Nucleus accumbens (tissue), 56 donors: ENCODE data around the gene DMBX1.

Experiments
- DNase-seq, 56 donors: peaks; one replicate each; lab custom pipeline; 2025; lab: John Stamatoyannopoulos, UW

The DMBX1 gene

DNA sequence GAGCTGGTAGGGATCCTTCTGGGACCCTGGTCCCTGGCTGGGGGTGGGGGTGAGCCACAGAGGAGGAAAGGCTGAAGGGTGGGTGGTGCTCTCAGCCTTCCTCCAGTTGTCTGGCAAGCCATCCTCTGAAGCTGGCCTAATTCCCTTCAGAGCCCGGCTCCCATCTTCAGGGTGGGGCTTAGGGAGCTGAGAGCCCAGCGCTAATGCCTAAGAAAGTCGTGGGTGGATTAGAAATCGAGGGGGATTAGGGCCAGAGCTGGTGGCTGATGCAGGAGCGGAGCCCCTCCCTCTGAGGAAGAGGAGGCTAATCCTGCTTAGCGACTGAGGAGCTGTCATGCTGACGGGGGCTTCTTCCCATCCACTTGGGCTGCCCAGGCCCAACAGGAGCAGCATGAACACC is 30.8 kb upstream of the DMBX1 start:
- DNase-seq: no peak

DNA sequence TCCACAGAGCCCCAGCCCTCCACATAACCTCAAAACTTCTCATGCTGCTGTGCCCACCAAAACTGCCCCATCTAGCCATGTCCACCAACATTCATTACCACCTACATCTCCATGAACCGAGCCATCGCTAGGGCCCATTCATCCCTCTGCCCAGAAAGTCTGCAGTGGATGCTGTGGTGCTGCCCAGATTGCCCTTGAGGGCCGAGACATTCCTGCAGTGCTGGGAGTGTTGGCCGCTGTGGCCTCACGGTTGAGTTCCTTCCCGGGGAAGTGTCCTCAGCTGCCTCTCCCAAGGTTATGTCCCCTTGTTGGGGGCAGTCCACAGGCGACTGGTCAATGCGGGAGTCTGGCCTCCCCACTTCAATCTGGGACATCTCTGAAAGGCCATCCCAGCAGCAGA is 30.3 kb upstream of the DMBX1 start:
- DNase-seq: no peak

DNA sequence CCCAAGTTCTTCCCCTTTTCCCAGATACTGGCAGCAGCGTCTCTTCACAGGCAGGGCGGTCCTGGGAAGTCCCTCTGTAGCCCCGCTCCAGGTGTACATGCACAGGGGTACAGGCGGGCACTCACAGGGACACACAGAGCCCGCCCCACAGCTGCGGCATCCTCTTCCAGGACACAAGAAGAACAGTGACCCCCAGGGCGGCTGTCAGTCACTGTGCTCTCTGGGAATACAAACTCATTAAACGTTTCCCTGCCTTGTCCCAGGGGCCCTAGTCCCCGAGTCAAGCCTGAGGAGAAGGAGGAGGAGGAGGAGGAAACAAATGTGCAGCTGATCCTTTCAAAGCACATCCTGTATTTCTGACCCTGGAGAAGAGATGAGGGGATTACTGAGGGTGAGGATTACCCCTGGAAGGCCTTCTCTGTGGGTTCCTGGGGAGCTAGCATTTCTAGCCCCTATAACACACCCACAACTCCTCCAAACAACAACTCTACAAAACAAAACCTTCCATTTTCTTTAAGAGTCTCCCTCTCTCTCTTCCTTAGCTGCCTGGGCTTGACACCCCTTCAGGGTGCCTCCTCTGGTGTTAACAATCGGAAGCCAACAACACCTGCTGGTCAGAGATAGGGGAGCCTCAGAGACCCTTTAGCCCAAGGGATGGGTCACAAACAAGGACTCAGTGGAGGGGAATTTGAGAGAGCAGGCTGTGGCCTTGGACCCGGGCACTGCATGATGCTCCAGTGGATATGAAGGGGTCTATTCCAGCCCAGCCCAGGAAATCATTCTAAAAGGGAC is 28.4 kb upstream of the DMBX1 start:
- no peak for DNase-seq

DNA sequence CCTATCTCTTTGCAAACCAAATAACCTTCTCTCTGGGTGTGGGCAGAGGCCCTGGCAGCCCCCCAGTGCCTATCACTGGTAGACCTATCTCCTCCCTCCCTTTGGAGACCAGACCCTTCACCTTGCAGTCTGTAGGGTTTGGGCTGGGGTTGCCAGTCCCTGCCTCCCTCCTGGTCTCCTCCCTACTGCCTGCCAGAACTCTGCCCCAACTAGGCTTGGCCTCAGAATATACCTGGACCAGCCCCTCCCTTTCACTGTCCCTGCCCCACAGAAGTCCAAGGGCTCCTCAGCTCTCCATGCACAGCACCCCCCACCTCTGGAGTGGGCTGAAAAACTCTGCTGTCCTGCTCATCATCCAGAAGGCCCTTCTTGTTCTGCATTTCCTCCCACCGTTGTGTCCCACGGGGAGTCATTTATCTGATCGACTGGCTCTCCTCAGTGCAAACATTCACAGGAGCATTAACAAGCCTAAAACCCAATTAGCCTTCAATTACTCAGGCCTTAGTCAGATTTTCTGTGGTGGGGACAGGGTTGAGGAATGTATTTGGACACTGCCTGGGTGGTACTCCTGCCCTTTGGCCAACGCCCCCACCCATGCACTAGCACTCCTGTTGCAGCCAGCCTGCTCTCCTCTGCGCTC is 27.7 kb upstream of the DMBX1 start:
- DNase-seq: no peak

DNA sequence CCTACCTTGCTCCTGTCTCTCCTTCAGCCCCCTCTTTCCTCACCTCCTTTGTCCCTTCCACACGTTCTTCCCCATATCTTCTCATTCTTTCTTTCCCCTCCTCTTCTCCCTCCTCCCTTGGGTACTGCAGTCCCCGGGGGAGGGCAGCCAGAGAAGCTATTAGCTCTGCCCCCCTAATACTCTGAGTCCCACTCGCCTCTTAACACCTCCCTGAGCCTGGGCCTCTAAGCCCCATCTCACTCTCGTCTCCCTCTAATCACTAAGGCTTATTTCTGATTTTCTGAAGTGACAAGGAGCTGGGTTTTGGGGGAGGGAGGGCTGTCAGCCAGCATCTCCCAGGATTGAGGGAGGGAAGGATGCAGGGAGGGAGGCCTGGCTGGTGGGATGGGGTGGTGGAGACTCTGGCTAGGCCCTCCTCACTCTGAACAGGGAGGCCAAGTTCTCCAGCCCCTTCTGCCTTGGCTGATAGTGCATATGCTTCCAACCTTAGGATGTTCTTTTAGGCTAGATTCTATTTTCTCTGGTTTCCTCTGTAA is 25.6 kb upstream of the DMBX1 start:
- no peak for DNase-seq

DNA sequence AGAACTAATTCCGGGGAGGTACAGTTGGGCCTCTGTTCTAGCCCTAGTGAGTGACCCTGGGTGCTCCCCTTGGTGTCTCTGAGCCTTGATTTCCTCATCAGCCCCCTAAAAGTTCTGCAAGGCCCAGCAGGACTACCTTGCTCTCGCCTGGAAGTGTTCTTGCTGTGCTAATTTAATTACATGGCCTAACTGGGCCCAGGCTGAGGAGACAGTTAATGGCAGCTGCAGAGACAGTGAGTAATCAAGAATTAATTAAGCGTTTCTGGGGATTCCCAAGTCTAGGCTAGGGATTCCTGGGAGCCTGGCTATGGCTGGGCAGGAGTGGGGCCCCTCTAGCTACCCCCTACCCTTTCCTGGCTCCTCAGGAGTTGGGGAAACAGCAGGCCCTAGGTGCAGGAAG is 24.7 kb upstream of the DMBX1 start:
- no peak for DNase-seq

DNA sequence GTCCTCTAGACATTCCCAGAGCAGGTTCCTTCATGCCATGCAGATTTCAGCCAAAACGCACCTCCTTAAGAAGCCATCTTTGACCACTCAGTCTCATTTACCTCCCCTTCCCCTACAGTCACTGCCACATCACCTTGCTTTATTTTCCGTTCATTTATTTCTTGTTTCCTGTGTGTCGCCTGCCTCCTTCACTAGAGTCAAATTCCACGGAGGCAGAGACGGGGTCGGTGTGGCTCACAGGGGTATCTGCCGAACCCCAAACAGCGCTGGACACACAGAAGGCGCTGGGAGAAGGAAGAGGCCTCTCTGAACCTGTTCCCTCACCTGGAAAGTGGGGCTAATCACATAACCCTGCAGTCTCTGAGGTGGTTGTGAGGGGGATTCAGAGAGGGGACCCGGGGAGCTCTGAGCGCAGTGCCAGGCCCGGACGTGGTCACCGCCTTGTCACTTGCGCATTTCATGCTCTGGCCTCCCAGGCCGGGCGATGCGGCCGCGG is 23.6 kb upstream of the DMBX1 start:
- peak in 1 of 56 donors; percentile 24 for DNase-seq

DNA sequence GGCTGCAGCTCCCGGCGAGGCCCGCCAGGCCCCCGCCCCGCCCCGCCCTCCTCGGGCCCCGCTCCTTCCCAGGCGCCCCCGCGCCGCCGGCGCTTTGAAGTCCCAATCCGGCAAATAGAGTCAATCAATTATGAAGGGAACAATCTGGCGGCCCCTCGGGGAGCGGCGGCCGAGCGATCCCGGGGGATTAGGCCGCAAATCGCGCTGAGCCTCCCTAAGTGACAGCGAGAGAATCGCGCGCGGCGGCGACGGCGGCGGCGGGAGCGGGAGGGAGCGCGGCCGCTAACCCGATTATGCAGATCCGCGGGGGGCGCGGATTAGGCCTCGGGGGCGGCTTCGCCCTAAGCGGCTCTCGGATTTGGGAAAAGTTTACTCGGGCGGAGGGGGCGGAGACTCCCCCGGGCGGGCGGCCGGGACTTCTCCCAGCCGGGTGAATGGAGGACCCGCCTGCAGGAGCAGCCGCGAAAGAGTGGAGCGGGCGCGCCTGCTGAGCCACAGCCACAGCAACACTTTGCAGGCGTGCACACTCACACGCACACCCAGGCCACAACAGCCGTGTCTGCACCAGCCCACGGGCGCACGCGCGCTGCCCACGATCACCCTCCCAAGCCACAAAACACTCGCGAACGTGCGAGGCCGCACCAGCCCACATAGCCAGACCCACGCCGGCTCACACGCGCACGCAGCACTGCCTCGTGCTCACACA is 23.0 kb upstream of the DMBX1 start:
- DNase-seq: peak in 29 of 56 donors; percentile 4 to 84 (median 39)

DNA sequence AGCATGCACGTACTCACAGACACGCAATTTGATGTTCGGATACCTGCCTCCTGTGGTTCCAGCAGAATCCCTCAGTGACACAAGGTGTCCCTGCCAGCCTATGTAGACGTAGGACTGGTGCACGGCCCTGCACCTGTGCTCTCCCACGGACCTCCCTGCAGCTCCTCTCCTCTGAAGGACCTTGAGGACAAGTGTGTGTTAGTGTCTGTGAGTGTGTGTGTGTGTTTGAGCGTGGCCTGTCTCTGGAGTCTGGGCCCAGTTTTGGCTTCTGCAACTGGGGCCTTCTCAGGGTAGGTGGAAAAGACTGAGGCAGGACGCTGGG is 22.5 kb upstream of the DMBX1 start:
- DNase-seq: no peak

DNA sequence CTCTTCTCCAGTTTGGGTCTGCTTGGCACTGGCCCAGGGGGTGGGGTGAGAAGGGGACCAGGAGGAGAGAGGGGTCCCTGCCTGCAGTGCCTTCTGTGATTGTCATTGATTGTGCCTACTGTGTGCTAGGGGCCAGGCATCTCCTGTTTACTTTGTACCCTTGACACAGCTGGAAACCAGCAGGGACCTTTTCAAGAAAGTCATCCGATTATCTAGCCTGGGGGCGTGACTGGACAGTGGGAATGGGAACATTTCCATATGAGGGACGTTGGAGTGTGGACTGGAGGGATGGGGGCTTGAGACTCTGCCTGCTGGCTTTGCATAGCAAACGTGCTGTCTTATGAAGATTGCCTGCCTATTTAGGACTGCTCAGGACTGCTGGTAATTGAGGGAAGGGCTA is 19.8 kb upstream of the DMBX1 start:
- DNase-seq: no peak

DNA sequence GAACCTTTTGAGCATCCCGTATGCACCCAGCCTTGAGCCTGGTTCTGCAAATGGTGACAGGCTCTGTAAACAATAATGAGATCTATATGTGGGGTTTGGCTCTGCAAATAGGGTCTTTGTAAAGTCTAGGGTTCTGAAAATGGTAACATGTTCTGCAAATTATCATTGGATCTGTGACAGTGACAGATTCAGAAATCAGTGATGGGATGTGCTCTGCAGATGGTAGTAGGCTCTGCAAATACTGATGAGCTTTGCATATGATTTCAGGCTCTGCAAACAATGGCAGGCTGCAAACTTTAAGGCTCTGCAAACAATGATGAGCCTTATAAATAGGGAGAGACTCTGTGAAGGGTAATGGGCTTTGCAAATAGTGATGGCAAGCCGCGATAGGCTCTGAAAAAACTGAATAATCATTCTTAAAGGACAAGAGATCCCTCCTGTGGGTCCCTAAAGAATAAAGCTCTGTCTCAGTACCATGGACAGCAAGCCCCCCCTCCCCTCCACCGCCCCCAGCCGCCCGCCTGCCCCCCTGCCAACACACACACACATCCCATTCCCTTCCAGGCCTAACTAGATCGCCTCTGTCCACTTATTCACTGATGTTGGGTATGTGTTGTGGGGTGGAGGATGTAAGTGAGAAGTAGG is 17.7 kb upstream of the DMBX1 start:
- DNase-seq: no peak

DNA sequence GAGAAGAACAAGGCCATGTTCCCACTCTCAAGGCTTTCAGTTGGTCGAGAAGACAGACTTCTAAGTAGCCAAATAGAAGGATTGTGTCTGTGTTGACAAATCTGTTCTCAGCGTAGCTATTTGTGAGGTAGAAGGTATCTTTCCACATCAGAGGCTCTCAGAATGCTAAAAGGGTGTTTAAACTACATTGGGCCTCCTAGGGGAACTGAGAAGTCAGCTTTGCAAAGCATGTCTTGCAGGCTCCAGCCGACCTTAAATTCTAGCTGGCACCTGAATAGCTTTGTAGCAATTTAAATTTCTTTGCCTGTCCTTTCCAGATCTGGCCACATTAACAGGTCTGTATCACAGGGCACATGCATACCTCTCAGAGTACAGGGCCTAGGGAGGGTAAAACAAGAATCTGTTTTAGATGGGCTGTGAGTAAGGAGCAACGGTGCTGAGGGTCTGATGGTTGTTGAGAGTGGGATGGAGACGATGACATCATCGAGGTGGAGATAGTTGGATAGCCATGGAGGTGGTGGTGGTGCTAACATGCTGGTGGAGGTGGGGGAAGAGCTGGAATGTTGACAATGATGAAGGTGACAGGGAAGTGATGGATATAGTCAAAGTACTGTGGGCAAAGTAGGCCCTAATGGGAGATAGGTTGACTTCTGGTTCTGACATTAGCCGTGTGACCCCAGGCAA is 17.0 kb upstream of the DMBX1 start:
- no peak for DNase-seq

DNA sequence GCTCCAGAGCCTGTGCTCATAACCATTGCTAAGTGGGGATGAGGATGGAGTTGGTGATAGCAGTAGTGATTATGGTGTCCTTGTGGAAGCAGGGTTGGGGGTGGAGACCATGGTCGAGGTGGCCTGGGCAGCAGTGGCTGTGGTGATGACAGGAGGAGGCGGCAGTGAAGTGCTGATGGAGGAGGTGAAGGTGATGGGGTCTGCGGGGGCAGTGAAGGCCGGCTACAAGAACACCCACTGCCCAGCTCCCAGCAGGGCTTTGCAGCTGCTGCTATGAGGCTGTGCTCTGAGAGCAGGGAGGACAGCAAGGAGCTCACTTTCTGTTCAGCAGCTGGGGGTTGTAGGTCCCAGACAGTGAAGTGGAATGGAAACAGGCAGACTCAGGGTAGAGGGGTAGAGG is 15.6 kb upstream of the DMBX1 start:
- no peak for DNase-seq

DNA sequence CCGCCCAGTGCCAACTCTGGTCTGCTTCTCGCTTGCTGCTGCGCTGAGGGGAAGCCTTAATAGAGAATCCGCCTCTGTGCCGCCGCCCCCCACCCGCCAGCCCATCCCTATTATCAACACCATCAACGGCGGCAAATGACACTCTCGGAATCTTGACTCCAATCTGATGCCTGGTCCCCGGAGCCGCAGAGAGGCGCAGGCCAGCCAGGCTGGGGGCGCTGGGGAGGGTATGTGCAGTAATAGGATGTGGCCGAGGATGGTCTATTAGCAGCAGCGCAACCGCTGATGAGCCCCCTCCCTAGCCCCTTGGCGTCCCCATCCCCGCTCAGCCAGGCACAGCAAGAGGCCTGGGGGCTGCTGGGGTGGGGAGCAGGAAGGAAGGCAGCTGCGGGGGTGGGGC is 15.1 kb upstream of the DMBX1 start:
- DNase-seq: no peak

DNA sequence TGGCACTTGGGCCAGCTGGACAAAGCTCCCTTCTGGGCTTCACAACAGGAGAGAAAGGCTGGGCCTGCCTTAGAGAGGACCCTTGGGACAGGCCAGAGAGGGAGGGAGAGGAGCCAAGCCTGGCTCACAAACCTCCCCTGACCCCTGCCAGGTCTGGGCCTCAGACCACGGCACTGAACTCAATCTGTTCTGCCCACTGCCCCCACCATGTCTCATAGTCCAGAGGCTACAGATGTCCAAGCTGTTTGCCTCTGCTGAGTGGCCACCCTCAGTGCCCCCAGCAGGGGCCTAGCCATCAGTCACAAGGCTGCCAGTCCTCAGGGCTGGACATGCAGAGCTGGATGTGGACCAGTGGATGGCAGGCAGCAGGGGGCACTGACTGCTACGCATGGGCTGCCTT is 13.0 kb upstream of the DMBX1 start:
- no peak for DNase-seq

DNA sequence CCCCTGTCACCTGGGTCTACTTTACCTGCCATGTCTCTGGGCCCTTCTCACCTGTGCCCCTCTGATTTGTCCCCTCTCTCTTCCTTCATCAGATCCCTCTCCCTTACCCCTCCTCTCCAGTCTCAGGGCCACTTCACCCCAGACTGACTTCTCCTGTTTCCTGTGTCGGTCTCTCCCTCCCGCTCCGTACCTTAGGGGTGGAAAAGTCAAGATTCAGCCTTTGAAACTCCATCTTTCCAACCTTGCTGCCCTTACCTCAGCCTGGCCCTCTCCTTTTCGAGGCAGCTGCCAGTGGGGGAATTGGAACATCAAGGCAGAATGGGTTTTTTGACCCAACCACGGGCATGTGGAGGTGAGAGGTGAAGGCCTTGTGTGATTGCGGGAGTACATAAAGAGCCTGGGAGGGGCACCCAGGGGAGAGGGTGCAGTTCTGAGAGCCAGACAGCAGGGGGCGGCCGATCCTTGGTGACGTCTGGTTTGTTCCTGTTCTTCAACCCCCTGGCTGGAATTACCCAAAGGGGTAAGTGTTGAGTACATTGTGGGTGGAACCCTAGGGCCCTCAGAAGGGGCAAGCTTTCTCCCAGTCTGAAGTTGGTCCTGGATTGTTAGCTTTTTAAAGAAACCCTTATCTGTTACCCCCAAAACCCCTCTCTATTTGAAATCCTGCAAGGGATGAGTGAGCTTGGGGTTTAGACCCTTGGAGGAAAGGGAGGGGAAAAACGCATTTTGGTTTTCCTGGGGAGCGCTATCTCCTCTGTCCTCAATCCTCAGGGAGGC is 12.3 kb upstream of the DMBX1 start:
- DNase-seq: peak in 47 of 56 donors; percentile 9 to 84 (median 45)

DNA sequence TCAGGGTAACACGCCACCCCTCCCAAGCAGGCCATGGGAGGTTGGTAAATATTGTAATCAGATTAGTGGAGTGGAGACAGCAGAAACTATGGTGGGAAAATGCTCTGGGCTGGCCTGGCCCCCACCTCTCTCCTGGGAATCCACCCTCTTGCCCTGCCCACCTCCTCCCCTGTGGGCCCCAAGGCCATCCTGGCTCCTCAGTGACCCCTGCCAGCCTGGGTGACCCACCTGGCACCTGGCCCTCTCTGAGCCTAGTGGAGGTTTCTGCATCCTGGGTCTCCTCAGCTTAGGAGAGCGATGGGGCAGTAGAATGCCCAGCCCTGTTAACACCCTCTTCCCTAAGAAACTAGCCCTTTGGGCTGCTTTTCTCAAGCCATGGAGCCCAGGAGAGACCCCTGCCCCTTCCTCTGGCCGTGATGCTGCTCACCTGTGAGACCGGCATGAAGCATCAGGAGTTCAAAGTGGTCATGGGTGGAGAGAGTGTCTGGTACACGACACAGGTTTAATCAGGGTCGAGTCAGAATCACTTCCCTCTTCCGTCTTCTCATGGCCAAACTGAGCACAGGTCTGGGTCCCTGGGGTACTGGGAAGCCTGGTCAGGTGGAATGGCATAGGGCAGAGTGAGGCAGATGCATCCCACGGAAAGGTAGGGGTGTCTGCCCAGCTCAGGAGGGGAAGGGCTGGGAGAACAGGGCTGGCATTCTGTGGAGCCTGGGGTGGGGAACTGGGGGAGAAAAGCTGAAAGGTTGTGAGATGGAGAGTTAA is 10.7 kb upstream of the DMBX1 start:
- DNase-seq: no peak

DNA sequence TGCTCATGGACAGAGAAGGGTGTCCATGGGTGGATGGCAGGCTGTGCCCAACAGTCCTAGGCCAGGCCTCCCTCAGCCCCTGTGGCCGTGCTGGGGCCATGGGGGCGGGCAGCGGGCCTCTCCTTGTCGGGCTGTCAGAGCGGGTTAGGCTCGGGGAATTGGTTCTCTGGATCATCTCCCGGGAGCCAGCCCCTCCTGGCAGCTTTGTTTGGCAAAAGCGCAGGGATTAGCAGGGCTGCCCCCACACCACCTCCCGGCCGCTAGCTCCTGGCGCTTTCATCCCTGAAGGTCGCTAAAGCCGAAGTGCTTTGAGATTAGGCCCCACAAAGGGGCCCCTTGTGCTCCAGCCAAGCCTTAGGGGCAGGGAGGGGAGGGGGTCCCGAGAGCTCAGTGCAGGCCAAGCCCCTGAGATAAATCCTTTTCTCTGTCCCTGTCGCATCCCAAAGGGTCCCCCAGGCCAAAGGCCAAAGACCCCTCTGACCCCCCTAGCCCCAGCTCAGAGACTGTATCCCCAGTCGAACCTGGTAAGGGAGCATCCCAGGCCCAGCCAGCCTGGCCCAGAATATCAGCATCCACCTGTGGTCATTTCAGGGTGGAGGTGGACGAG is 9.8 kb upstream of the DMBX1 start:
- no peak for DNase-seq
